ENCODE measurements around the gene MERTK. TPM values are rescaled to one million over a fixed set of nuclear protein-coding genes. Genes with fewer than 3 reads are reported as not detected.
A peak's percentile ranks its signal among the peaks of the same experiment; 100 is the strongest.

MERTK gene
- total RNA-seq, 2 experiments from 2014 or later, result 0.09 to 0.30 TPM

DNA sequence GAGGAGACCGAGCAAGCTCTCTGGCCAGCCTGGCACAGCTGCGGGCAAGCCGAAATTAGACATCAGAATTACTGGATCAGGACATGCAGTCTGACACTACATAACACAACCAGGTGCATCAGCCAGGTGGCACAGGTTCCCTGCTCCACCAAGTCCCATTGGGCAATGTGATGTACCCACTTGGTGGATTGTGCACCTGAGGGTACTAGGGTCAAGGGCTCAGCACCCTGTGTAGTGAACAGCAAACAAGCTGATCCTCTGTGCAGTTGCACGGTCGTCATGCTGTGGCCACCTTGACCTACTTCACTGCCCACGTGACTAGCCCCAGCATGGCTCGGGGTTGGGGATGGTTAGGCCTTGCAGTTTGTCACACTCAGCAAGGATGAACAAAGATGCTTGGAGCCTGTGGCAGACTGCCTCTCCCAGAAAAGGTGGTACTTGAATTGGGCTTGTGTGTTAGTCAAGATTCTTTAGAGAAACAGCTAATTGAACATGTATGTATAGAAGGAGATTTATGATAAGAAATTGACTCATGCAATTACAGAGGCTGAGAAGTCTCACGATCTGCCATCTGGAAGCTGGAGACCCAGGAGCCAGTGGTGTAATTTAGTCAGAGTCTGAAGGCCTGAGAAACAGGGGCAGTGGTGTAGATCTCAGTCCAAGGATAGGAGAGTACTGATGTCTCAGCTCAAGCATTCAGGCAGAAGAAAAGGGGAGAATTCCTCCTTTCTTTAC, 85.2 kb downstream of the MERTK start:
- CTCF ChIA-PET, result no interaction called here
- Mint-ChIP-seq H3K4me3 (no peak overlapping the region), H3K9me3 (ENCODE audit: low read depth) (no peaks in the 10 kb centered on the region), H3K36me3 (no peaks in the 10 kb centered on the region), H3K27ac (no peak overlapping the region), H3K27me3 (peaks cover 12% of the 10 kb centered on the region), H3K4me1 (peaks cover 13% of the 10 kb centered on the region)
- DNase-seq (no peak), ATAC-seq (no peak)

DNA sequence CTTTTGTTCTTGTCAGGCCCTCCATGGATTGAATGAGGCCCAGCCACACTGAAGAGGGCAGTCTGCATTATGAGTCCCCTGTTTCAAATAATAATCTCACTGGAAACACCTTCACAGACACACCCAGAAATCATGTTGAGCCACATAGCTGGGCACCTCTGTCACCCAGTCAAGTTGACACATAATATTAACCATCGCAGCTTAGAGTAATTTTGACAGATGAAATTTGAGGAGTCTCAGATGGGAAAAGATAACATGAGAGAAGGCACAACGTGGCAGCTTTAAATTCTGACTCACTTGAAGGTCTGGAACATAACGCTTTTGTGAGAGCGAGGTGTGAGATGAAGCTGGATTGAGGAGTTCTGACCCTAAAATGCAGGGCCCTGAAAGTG, 85.8 kb downstream of the MERTK start:
- no peak overlapping the region for H3K4me3 Mint-ChIP-seq

DNA sequence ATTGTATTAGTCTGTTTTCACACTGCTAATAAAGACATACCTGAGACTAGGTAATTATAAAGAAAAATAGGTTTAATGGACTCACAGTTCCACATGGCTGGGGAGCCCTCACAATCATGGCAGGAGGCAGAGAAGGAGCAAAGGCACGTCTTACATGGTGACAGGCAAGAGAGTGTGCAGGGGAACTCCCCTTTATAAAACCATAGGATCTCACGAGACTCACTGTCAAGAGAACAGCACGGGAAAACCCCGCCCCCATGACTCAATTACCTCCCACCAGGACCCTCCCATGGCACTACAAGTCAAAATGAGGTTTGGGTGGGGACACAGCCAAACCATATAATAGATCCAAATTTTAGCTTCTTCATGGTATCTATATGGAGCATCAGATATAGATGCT, 87.1 kb downstream of the MERTK start:
- no peaks in the 10 kb centered on the region for H3K9me3 Mint-ChIP-seq (ENCODE audit: low read depth)

More for the DNA sequence above, 85.8 kb downstream of the MERTK start:
- CTCF ChIA-PET, result no interaction called here
- DNase-seq, result no peak
- peaks cover 13% of the 10 kb centered on the region for H3K4me1 Mint-ChIP-seq
- H3K27ac Mint-ChIP-seq, result no peak overlapping the region
- ATAC-seq, result no peak
- H3K36me3 Mint-ChIP-seq, result no peaks in the 10 kb centered on the region
- H3K27me3 Mint-ChIP-seq, result peaks cover 12% of the 10 kb centered on the region
- no peaks in the 10 kb centered on the region for H3K9me3 Mint-ChIP-seq (ENCODE audit: low read depth)

DNA sequence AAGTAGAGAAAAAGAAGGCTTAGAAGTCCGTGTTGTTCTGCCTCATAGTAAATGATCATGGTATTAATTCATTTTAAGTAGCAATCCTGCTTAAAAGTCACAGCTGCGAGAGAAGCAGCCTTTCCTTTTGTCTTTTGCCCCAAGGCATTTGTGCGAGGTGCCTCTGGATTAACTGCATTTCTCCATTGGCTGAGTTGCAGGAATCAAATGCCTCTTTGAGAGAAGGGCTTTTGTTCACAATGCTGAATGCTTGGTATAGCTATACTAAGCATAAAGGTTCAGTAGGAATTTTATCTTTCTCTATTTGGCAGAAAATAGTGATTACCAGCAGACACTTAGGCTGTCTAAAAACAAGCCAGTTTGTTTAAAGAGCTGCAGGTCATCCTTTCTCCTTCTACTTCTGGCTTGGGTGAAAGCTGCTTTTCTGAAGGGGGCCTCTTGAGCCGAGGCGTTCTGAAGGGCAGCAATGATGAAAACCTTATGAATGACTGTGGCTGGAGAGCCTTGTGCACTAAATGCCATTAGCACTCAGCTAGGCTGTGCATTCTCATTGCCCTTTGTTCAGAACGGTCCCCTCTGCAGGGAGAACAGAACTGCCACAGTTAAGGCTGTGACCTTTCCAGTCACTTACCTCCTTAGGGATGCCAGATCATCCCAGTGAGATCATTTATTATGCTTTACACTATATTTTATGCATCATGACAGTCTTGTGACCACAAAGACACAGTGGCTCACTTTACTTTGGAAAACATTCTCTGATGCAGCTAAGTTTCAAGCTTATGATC, 87.9 kb downstream of the MERTK start:
- peaks cover 8% of the 10 kb centered on the region for H3K27me3 Mint-ChIP-seq
- ATAC-seq (no peak), DNase-seq (no peak)
- no peaks in the 10 kb centered on the region for H3K36me3 Mint-ChIP-seq
- CTCF ChIA-PET, result no interaction called here
- H3K4me1 Mint-ChIP-seq, result peaks cover 13% of the 10 kb centered on the region
- no peak overlapping the region for H3K27ac Mint-ChIP-seq
- no peak overlapping the region for H3K4me3 Mint-ChIP-seq
- no peaks in the 10 kb centered on the region for H3K9me3 Mint-ChIP-seq (ENCODE audit: low read depth)

More for the DNA sequence above, 87.1 kb downstream of the MERTK start:
- DNase-seq (no peak), ATAC-seq (no peak)
- Mint-ChIP-seq H3K36me3 (no peaks in the 10 kb centered on the region), H3K4me3 (no peak overlapping the region), H3K27me3 (peaks cover 8% of the 10 kb centered on the region), H3K4me1 (peaks cover 13% of the 10 kb centered on the region), H3K27ac (no peak overlapping the region)
- CTCF ChIA-PET, result no interaction called here

DNA sequence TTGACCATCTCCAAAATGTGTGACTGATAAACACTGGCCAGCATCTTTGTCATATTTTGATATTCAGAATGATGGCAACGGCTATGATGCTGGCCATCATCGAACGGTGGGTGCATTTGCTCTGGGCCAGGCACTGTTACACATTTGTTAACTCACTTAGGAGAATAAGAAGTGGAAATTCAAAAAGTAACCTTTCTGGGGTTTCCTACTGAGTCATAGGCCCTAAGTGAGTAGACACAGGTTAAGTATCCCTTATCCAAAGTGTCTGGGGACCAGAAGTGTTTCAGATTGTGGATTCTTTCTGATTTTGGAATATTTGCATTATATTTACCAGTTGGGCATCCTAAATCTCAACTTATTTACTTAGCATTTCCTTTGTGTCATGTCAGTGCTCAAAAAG, 92.0 kb downstream of the MERTK start:
- Mint-ChIP-seq H3K4me1 (no peaks in the 10 kb centered on the region), H3K27me3 (peaks cover 8% of the 10 kb centered on the region), H3K27ac (no peak overlapping the region), H3K4me3 (no peak overlapping the region), H3K9me3 (ENCODE audit: low read depth) (no peaks in the 10 kb centered on the region), H3K36me3 (no peaks in the 10 kb centered on the region)
- ATAC-seq (no peak), DNase-seq (no peak)
- CTCF ChIA-PET, result no interaction called here

DNA sequence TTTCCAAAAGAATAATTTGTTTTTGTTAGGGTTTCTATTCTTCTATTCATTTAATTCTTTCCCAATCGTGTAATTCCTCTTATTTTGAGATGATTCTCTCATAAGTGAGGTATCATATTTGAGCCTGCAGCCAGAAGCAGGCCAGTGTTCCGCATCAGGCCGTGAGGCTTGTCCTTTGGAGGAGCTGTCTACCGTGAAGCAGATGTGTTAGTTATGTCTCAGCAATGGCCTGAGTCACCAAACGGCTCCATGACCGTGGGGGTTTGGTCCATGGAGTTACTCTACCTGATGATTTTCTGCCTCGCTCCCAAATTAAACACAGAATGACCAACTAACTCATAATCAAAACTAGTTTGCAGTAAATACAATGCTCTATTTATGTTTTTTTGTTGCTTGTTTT, 92.4 kb downstream of the MERTK start:
- Mint-ChIP-seq H3K4me1 (no peaks in the 10 kb centered on the region), H3K36me3 (no peaks in the 10 kb centered on the region), H3K4me3 (no peak overlapping the region), H3K27me3 (peaks cover 8% of the 10 kb centered on the region), H3K9me3 (ENCODE audit: low read depth) (no peaks in the 10 kb centered on the region), H3K27ac (no peak overlapping the region)
- DNase-seq (no peak), ATAC-seq (no peak)
- CTCF ChIA-PET, result no interaction called here

DNA sequence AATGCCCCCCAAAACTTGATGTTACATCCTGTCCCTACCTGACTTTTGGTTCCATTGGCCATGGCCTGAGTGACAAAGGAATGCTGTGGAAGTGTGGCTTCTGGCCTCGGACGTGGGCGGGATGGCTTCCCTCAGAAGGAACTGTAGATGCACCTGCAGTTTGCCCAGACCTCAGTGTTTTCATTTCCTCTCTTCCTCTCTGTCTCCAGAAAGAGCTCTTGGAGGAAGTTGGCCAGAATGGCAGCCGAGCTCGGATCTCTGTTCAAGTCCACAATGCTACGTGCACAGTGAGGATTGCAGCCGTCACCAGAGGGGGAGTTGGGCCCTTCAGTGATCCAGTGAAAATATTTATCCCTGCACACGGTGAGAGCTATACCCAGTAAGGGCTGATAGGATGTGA, 95.6 kb downstream of the MERTK start:
- DNase-seq (no peak), ATAC-seq (no peak)
- peaks cover 6% of the 10 kb centered on the region for H3K27me3 Mint-ChIP-seq
- H3K4me3 Mint-ChIP-seq, result no peak overlapping the region
- CTCF ChIA-PET, result interaction anchor here (1.1 kb wide), 1 partner anchor 12 kb away, joined by 4 read pairs; no protein-coding TSS in a partner anchor
- no peaks in the 10 kb centered on the region for H3K9me3 Mint-ChIP-seq (ENCODE audit: low read depth)
- no peaks in the 10 kb centered on the region for H3K36me3 Mint-ChIP-seq
- no peaks in the 10 kb centered on the region for H3K4me1 Mint-ChIP-seq
- H3K27ac Mint-ChIP-seq, result no peak overlapping the region

DNA sequence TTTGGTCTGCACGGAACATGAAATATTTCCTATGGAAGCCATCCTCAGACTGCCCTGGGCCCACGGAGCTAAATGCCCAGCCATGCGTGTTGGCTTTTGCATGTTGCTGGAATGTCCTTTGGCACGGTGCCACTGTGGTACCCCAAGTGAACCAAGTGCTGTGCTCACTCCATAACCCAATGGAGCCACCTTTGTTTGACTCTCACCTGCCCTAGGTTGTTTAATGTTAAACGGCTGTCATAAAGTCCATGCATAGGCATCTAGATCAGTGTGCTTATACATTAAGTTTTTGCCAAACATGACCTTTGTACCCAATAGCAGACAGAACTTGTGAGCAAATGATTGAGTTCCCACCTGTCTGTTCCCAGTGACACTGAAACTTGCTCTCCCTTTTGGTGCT, 96.7 kb downstream of the MERTK start:
- H3K27ac Mint-ChIP-seq, result no peak overlapping the region
- H3K4me1 Mint-ChIP-seq, result no peaks in the 10 kb centered on the region
- DNase-seq (no peak), ATAC-seq (no peak)
- H3K4me3 Mint-ChIP-seq, result no peak overlapping the region
- H3K36me3 Mint-ChIP-seq, result peaks cover 2% of the 10 kb centered on the region
- H3K27me3 Mint-ChIP-seq, result peaks cover 6% of the 10 kb centered on the region
- no peaks in the 10 kb centered on the region for H3K9me3 Mint-ChIP-seq (ENCODE audit: low read depth)
- CTCF ChIA-PET, result interaction anchor here (1.1 kb wide), 1 partner anchor 13 kb away, joined by 4 read pairs; no protein-coding TSS in a partner anchor

DNA sequence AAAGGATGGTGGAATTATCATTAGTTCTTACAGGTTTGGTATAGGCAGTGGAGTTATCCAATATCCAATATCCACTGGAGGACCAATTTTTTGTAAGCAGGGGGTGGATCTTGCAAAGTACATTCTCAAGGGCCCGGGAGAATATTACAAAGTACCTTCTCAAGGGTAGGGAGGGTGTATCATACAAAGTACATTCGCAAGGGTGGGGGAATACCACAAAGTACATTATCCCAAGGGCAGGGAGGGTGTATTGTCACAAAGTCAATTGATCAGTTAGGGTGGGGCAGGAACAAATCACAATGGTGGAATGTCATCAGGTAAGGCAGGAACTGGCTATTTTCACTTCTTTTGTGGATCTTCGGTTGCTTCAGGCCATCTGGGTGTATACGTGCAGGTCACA, 101.4 kb downstream of the MERTK start:
- no peaks in the 10 kb centered on the region for H3K9me3 Mint-ChIP-seq (ENCODE audit: low read depth)
- peaks cover 2% of the 10 kb centered on the region for H3K36me3 Mint-ChIP-seq
- no peak for DNase-seq
- H3K27me3 Mint-ChIP-seq, result peaks cover 16% of the 10 kb centered on the region
- H3K4me3 Mint-ChIP-seq, result no peak overlapping the region
- peaks cover 8% of the 10 kb centered on the region for H3K4me1 Mint-ChIP-seq
- no peak for ATAC-seq
- H3K27ac Mint-ChIP-seq, result no peak overlapping the region
- CTCF ChIA-PET, result no interaction called here

DNA sequence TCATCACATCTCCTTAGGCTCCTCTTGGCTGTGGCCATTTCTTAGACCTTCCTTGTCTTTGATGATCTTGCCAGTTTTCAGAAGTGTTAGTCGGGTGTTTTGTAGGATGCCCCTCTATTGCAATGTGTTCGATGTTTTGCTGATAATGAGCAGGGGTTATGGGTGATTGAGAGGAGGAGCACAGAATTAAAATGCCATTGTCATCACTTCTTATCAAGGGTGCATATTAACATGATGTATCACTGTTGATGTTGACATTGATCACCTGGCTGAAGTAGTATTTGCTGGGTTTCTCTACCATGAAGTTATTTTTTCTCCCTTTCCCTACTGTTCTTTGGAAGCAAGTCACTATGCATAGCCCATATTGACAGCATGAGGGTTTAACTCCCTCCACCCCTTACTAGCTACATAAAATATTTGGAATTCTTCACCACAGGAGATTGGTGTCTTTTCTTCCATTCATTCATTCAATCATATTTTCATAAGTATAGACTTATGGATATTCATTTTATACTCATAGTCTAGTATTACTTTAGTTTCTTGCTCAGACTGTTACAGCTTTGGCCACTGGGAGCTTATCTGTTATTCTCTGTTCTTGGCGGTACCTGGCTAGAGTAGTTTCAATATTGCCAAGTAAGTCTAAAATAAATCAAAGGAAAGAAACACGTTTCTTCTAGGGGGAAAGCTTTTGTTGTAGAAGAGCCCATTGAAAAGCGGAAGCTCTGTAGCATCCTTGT, 102.2 kb downstream of the MERTK start:
- Mint-ChIP-seq H3K4me1 (peaks cover 10% of the 10 kb centered on the region), H3K9me3 (ENCODE audit: low read depth) (no peaks in the 10 kb centered on the region), H3K4me3 (no peak overlapping the region), H3K36me3 (peaks cover 2% of the 10 kb centered on the region), H3K27me3 (peaks cover 12% of the 10 kb centered on the region), H3K27ac (no peak overlapping the region)
- DNase-seq (peak; percentile 4), ATAC-seq (no peak)
- CTCF ChIA-PET, result no interaction called here

DNA sequence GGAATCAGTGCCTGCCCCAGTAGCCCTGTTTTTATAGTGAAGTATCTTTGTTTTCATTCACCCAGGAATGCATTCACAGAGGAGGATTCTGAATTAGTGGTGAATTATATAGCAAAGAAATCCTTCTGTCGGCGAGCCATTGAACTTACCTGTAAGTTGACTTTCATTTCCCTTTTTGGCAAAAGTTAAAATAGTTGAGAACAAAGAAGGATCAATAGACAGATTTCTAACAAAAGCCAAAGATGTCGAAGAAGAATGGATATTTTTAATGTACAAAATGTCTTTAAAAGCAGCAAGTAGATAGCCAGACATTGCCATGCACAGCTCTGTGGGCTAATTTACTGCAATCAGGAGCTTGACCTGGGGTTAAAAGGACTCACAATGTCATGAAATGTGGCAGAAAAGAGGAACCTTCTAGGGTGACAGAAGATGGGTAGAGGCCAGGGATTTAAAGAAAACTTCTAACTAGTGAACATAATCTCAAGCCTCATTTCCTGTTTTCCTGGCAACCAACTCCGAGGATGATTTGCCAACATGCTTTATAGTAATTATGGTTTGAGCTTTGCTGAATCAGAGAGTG, 102.8 kb downstream of the MERTK start:
- H3K9me3 Mint-ChIP-seq (ENCODE audit: low read depth), result no peaks in the 10 kb centered on the region
- peaks cover 2% of the 10 kb centered on the region for H3K36me3 Mint-ChIP-seq
- no peak overlapping the region for H3K4me3 Mint-ChIP-seq
- DNase-seq, result no peak
- peaks cover 12% of the 10 kb centered on the region for H3K27me3 Mint-ChIP-seq
- no peak for ATAC-seq
- H3K27ac Mint-ChIP-seq, result no peak overlapping the region
- CTCF ChIA-PET, result no interaction called here
- peaks cover 11% of the 10 kb centered on the region for H3K4me1 Mint-ChIP-seq

DNA sequence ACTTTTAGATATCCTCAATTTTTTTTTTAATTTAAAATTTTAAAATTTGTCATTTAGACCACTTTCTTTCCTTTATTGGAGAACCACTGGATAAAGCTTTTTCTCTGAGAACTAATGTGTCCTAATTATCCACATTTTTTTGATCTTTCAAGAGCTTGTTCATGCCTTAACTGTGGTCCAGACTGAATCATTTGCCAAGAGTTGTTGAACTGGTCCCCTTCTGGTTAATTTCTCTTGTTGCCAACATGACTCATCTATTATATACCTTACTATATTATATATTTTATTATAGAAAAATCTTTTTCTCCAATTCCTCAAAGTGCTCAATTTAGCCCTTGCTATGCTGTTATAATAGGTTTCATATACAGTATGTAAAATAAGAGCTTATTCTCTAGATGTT, 103.5 kb downstream of the MERTK start:
- CTCF ChIA-PET, result no interaction called here
- Mint-ChIP-seq H3K27me3 (peaks cover 12% of the 10 kb centered on the region), H3K27ac (no peak overlapping the region), H3K9me3 (ENCODE audit: low read depth) (no peaks in the 10 kb centered on the region), H3K4me1 (peaks cover 11% of the 10 kb centered on the region), H3K36me3 (peaks cover 2% of the 10 kb centered on the region), H3K4me3 (no peak overlapping the region)
- DNase-seq, result no peak
- no peak for ATAC-seq

DNA sequence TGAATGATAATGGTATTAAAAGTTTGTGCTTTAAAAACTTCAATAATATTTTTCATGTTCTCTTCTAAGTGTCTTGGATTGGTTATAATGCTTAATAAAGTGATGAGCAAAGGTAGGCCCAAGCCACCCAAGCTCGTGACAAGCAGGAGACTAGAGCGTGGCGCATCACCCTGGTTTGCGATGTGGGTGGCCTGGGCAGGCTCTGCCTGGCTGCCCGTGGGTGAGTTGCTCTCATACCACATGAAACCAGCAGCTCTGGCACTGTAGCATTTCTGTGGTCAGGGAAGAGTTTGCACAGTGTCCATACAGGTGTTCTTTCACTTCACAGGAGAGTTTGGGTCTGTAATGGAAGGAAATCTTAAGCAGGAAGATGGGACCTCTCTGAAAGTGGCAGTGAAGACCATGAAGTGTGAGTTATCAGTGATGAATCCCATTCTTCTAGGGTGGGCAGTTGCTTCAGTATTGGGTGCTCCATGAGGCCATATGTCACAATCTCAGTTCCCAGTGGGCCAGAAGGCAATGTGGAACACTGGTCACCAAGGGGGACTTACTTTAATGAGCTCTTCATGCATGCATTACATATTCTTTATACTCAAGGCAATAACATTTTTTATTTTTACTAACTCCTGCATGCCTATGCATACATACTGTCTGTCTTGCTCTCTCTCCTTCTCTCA, 105.3 kb downstream of the MERTK start:
- H3K27me3 Mint-ChIP-seq, result peaks cover 19% of the 10 kb centered on the region
- H3K9me3 Mint-ChIP-seq (ENCODE audit: low read depth), result no peaks in the 10 kb centered on the region
- no peak for DNase-seq
- ATAC-seq, result no peak
- no peak overlapping the region for H3K27ac Mint-ChIP-seq
- peaks cover 11% of the 10 kb centered on the region for H3K4me1 Mint-ChIP-seq
- H3K4me3 Mint-ChIP-seq, result no peak overlapping the region
- H3K36me3 Mint-ChIP-seq, result peaks cover 2% of the 10 kb centered on the region
- CTCF ChIA-PET, result no interaction called here
